HCT116 (cell line): ENCODE results near the gene CALN1.

Source experiments
- EZH2 ChIP-seq: fragments of 200-600 bp; sonication (generic); IDR thresholded peaks from 2 replicates; pipeline ENCODE4 v1.6.1; 2017; ENCODE audit warnings: antibody characterized with exemption, mixed run types
- POLR2AphosphoS5 ChIP-seq: IDR thresholded peaks from 2 replicates; pipeline ENCODE4 v1.6.1; 2011; ENCODE audit warnings: mild to moderate bottlenecking, low read depth, low read length, moderate library complexity
- TF ChIP-seq, protein P1 (sequence below), 3 experiments: fragments of 200-600 bp in 1 of 3; sonication (generic) in 1 of 3; IDR thresholded peaks in 2 of 3; conservative IDR thresholded peaks in 1 of 3; 2 replicates each; pipeline ENCODE4 v1.5.1; 2012 to 2017; ENCODE audit warnings: low read depth in 2 of 3, low read length in 2 of 3, antibody characterized with exemption in 1 of 3, borderline replicate concordance in 1 of 3, control low read depth in 1 of 3, mild to moderate bottlenecking in 1 of 3, mixed read lengths in 1 of 3, mixed run types in 1 of 3, moderate library complexity in 1 of 3; ENCODE audit not compliant: insufficient read depth in 1 of 3
- TF ChIP-seq, protein P2 (sequence below): IDR thresholded peaks from 2 replicates; pipeline ENCODE4 v1.6.1; 2012
- TF ChIP-seq, protein P3 (sequence below): IDR thresholded peaks from 2 replicates; pipeline ENCODE4 v1.6.1; 2012; ENCODE audit warnings: low read depth

DNA sequence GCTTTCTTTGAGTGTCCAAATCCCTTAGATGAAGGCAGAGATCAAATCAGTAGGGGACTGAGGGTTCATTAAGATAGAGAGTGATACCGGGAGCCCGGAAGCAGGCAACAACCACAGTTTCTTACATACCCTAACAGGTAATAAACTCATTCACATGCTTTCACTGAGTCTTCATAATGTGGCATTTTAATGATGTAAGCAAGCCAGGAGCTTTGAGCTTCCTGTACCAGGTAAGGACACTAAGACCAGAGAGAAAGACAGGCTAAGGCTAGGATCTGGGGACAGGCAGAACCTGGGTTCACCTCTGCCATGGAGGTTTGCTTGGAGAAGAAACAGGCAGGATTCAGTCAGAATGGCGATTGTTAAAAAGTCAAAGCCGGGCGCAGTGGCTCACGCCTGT, 661.8 kb downstream of the CALN1 start:
- TF ChIP-seq, protein P1, sequence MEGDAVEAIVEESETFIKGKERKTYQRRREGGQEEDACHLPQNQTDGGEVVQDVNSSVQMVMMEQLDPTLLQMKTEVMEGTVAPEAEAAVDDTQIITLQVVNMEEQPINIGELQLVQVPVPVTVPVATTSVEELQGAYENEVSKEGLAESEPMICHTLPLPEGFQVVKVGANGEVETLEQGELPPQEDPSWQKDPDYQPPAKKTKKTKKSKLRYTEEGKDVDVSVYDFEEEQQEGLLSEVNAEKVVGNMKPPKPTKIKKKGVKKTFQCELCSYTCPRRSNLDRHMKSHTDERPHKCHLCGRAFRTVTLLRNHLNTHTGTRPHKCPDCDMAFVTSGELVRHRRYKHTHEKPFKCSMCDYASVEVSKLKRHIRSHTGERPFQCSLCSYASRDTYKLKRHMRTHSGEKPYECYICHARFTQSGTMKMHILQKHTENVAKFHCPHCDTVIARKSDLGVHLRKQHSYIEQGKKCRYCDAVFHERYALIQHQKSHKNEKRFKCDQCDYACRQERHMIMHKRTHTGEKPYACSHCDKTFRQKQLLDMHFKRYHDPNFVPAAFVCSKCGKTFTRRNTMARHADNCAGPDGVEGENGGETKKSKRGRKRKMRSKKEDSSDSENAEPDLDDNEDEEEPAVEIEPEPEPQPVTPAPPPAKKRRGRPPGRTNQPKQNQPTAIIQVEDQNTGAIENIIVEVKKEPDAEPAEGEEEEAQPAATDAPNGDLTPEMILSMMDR (IDR thresholded peaks at IDR 0.05 in 2 of 3, conservative IDR thresholded peaks at IDR 0.05 in 1 of 3; ENCODE audit: borderline replicate concordance in 1 of 3, insufficient read depth in 1 of 3, low read depth in 2 of 3, low read length in 2 of 3) = no peak
- TF ChIP-seq, protein P2, sequence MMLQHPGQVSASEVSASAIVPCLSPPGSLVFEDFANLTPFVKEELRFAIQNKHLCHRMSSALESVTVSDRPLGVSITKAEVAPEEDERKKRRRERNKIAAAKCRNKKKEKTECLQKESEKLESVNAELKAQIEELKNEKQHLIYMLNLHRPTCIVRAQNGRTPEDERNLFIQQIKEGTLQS = no peak
- TF ChIP-seq POLR2AphosphoS5 = no peak
- TF ChIP-seq, protein P3, sequence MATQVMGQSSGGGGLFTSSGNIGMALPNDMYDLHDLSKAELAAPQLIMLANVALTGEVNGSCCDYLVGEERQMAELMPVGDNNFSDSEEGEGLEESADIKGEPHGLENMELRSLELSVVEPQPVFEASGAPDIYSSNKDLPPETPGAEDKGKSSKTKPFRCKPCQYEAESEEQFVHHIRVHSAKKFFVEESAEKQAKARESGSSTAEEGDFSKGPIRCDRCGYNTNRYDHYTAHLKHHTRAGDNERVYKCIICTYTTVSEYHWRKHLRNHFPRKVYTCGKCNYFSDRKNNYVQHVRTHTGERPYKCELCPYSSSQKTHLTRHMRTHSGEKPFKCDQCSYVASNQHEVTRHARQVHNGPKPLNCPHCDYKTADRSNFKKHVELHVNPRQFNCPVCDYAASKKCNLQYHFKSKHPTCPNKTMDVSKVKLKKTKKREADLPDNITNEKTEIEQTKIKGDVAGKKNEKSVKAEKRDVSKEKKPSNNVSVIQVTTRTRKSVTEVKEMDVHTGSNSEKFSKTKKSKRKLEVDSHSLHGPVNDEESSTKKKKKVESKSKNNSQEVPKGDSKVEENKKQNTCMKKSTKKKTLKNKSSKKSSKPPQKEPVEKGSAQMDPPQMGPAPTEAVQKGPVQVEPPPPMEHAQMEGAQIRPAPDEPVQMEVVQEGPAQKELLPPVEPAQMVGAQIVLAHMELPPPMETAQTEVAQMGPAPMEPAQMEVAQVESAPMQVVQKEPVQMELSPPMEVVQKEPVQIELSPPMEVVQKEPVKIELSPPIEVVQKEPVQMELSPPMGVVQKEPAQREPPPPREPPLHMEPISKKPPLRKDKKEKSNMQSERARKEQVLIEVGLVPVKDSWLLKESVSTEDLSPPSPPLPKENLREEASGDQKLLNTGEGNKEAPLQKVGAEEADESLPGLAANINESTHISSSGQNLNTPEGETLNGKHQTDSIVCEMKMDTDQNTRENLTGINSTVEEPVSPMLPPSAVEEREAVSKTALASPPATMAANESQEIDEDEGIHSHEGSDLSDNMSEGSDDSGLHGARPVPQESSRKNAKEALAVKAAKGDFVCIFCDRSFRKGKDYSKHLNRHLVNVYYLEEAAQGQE = no peak
- no peak for TF ChIP-seq EZH2
